HUES64 (cell line): ENCODE results near the gene ZNF436. TPM values are rescaled to one million over a fixed set of nuclear protein-coding genes. Genes with fewer than 3 reads are reported as not detected.
A peak's percentile ranks its signal among the peaks of the same experiment; 100 is the strongest.

Source experiments
- H3K27ac ChIP-seq: 2 replicates; pipeline ENCODE4 v1.7.0; 2013; ENCODE audit warnings: low read depth, low read length, inconsistent platforms
- H3K27me3 ChIP-seq: 2 replicates; pipeline ENCODE4 v1.6.1; 2013; ENCODE audit warnings: mild to moderate bottlenecking, low read length; ENCODE audit not compliant: insufficient read depth
- H3K36me3 ChIP-seq: 2 replicates; pipeline ENCODE4 v1.6.1; 2013; ENCODE audit warnings: mild to moderate bottlenecking, low read length; ENCODE audit not compliant: insufficient read depth
- H3K4me1 ChIP-seq: 2 replicates; pipeline ENCODE4 v1.6.1; 2013; ENCODE audit warnings: mild to moderate bottlenecking, low read length, moderate library complexity; ENCODE audit not compliant: insufficient read depth
- H3K4me3 ChIP-seq: 2 replicates; pipeline ENCODE4 v1.5.1; 2013; ENCODE audit warnings: mild to moderate bottlenecking, low read length, moderate library complexity
- H3K9ac ChIP-seq: 2 replicates; pipeline ENCODE4 v1.6.1; 2013; ENCODE audit warnings: mild to moderate bottlenecking, low read depth, low read length
- H3K9me3 ChIP-seq: 2 replicates; pipeline ENCODE4 v1.6.1; 2013; ENCODE audit warnings: low read depth, low read length; ENCODE audit not compliant: insufficient read depth
- WGBS: fragments of 150-250, 120-280 bp; methylation state at CpG from one replicate; pipeline ENCODE4 v1.1.7; 2013; ENCODE audit warnings: missing lambda C conversion rate; 5-methylcytosine and 5-hydroxymethylcytosine counted together
- polyA plus RNA-seq, 2 experiments: library from polyadenylated mRNA; stranded (reverse); fragments of 50-300 nt; gene quantifications; one replicate each; pipeline ENCODE4 v1.2.3, GENCODE V29; 2013

ZNF436 gene
- 1.9 TPM for polyA plus RNA-seq (2013, experiment 1 of 2)
- polyA plus RNA-seq (2013, experiment 2 of 2), result 3.0 TPM

DNA sequence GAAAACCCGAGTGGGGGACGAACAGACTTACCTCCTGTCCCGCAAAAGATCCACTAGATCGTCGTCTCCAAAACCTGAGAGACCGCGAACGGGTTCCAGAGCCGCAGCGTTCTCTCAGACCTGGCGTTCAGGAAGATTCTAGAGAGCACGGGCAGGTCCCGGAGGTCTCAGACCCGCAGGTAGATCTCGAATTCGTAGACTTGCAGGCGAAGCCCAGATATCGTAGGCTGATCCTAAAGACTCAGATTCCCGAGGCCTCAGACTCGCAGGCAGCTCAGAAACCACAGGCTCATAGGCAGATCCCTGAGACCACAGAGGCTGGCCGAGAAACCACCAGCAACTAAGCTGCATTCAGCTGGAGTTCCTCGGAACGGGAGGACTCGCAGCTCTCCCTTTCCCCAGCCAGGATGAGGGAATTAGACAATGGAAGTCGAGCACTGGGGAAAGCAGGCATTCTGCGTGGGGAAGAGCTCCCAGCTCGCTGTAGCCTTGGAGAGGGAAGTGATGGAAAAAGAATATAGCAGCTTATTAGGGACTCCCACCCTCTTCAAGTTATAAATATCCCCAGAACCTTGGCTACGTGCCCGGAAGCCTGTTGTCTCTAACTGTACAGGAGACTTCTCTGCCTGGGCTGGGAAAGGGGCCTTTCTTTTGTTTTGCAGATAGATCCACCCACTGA is at the start of gene ZNF436:
ZNF436 (minus strand) TSS at position 502 of the 679 bp plus-strand sequence. CDS start 1,831 bp downstream, outside the sequence.
- Histone ChIP-seq H3K4me1 (peaks cover 29% of the 10 kb centered on the region), H3K9me3 (peaks cover 6% of the 10 kb centered on the region; the same call in 1 of the 2 replicates), H3K27me3 (peaks cover 87% of the 10 kb centered on the region), H3K4me3 (peak within 1 kb of the TSS; percentile 91), H3K36me3 (peaks cover 2% of the 10 kb centered on the region; the same call in 1 of the 2 replicates), H3K27ac (peak within 1 kb of the TSS; percentile 90), H3K9ac (peak within 1 kb of the TSS; percentile 76)
- 6% methylated on average over 29 of the region's 29 CpGs for WGBS

GRCh38 chr1:23419180-23419579 is 49.5 kb upstream of the ZNF436 start:
- Histone ChIP-seq H3K36me3 (no peaks in the 10 kb centered on the region), H3K4me3 (no peak overlapping the region), H3K27me3 (peaks cover 100% of the 10 kb centered on the region), H3K9me3 (no peaks in the 10 kb centered on the region), H3K4me1 (no peaks in the 10 kb centered on the region), H3K27ac (no peak overlapping the region), H3K9ac (no peak overlapping the region)
- WGBS, result 10% methylated on average over 6 of the region's 6 CpGs

- peaks cover 94% of the 10 kb centered on the region for H3K27me3 ChIP-seq
- H3K9me3 ChIP-seq, result no peaks in the 10 kb centered on the region
- H3K9ac ChIP-seq, result no peak overlapping the region
- H3K4me3 ChIP-seq, result no peak overlapping the region
- H3K27ac ChIP-seq, result no peak overlapping the region
- WGBS, result 87% methylated on average over 3 of the region's 3 CpGs
- H3K36me3 ChIP-seq, result no peaks in the 10 kb centered on the region
- no peaks in the 10 kb centered on the region for H3K4me1 ChIP-seq
Observed at GRCh38 chr1:23417570-23417969, 47.9 kb upstream of the ZNF436 start.

- H3K27me3 ChIP-seq, result peaks cover 90% of the 10 kb centered on the region
- H3K4me3 ChIP-seq, result no peak overlapping the region
- no peak overlapping the region for H3K27ac ChIP-seq
- WGBS, result 76% methylated on average over 4 of the region's 4 CpGs
- no peaks in the 10 kb centered on the region for H3K36me3 ChIP-seq
- H3K9me3 ChIP-seq, result no peaks in the 10 kb centered on the region
- H3K9ac ChIP-seq, result no peak overlapping the region
- H3K4me1 ChIP-seq, result no peaks in the 10 kb centered on the region
Observed at GRCh38 chr1:23416964-23417363, 47.3 kb upstream of the ZNF436 start.

DNA sequence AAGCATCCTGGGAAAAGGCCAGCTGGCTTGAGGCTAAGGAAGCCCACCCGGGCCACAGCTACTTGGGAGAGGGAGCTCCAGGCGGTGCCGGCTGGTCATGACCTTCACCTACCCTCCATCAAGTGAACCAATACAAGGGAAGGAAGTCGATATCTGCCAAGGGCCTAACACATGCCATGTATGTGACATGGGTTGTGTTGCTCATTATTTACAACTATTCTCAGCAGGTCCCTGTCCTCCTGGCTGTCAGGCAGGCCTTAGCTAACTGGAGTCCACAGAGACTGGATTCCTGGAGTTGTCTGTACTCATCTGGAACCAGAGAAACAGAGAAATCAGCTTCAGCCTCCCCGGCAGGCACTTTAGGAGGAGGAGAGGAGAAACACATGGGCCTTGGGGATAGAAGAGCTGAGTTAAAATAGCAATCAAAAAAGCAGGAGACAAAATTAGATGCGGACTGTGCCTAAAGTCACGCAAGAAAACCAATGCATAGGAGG is 39.2 kb upstream of the ZNF436 start:
- H3K27me3 ChIP-seq, result peaks cover 90% of the 10 kb centered on the region
- no peak overlapping the region for H3K4me3 ChIP-seq
- no peaks in the 10 kb centered on the region for H3K9me3 ChIP-seq
- H3K9ac ChIP-seq, result no peak overlapping the region
- H3K36me3 ChIP-seq, result no peaks in the 10 kb centered on the region
- no peak overlapping the region for H3K27ac ChIP-seq
- WGBS, result 91% methylated on average over 6 of the region's 7 CpGs
- no peaks in the 10 kb centered on the region for H3K4me1 ChIP-seq

- H3K27me3 ChIP-seq, result peaks cover 96% of the 10 kb centered on the region
- WGBS, result 81% methylated on average over 8 of the region's 8 CpGs
- H3K4me1 ChIP-seq, result no peaks in the 10 kb centered on the region
- H3K4me3 ChIP-seq, result no peak overlapping the region
- no peaks in the 10 kb centered on the region for H3K36me3 ChIP-seq
- no peaks in the 10 kb centered on the region for H3K9me3 ChIP-seq
- no peak overlapping the region for H3K27ac ChIP-seq
- H3K9ac ChIP-seq, result no peak overlapping the region
Observed at GRCh38 chr1:23407016-23407630, 37.5 kb upstream of the ZNF436 start.

- peaks cover 98% of the 10 kb centered on the region for H3K27me3 ChIP-seq
Observed at GRCh38 chr1:23405946-23406345, 36.3 kb upstream of the ZNF436 start.

DNA sequence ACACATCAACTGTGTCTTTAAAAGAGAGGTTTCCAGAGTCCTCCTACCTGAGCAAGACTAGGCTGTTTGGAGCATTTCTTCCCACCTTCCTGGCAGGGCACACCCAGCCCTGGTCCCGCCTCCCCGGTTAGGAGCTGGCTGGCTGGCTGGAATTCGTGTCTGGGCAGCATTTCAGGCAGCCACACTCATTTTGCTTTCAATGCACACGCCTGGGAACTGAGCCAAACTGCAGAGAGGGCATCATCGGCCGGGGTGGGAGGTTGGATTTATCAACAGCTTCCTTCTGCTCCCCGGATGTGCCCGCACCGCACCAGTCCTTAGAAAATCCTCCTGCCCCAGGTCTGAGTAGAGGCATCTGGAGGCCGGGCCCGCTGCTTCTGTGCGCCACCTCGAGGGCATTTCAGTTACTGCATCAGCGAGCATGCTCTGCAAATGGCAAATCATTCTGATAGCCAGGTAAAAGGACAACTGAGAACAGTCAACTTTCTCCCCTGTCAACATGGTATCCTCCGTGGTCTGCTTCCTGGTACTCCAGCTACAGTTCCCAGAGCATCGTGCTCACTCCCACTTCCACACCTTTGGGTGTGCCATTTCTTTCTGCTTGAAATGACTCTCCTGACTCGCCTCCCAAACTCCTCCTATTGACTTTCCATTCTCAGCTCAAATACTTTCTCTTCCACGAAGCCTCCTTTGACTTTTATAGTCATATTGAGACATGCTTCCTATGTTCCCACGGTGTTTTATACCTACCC is 34.3 kb upstream of the ZNF436 start:
- Histone ChIP-seq H3K9me3 (no peaks in the 10 kb centered on the region), H3K27me3 (peaks cover 98% of the 10 kb centered on the region), H3K36me3 (no peaks in the 10 kb centered on the region), H3K4me3 (peak overlapping the region; percentile 38), H3K27ac (no peak overlapping the region), H3K9ac (0 out of 2 replicates have a peak overlapping the region, but pooled peaks have one; percentile 23), H3K4me1 (no peaks in the 10 kb centered on the region)
- 10% methylated on average over 19 of the region's 19 CpGs for WGBS

More at GRCh38 chr1:23405946-23406345, 36.3 kb upstream of the ZNF436 start:
- no peak overlapping the region for H3K4me3 ChIP-seq
- H3K36me3 ChIP-seq, result no peaks in the 10 kb centered on the region
- H3K9ac ChIP-seq, result no peak overlapping the region
- no peak overlapping the region for H3K27ac ChIP-seq
- no peaks in the 10 kb centered on the region for H3K9me3 ChIP-seq
- 85% methylated on average over 3 of the region's 3 CpGs for WGBS
- no peaks in the 10 kb centered on the region for H3K4me1 ChIP-seq

GRCh38 chr1:23403355-23403734 is 33.7 kb upstream of the ZNF436 start:
- no peaks in the 10 kb centered on the region for H3K36me3 ChIP-seq
- peaks cover 98% of the 10 kb centered on the region for H3K27me3 ChIP-seq
- H3K27ac ChIP-seq, result no peak overlapping the region
- H3K9ac ChIP-seq, result no peak overlapping the region
- no peaks in the 10 kb centered on the region for H3K9me3 ChIP-seq
- WGBS, result 59% methylated on average over 2 of the region's 4 CpGs
- H3K4me1 ChIP-seq, result no peaks in the 10 kb centered on the region
- no peak overlapping the region; the same call in 1 of the 2 replicates for H3K4me3 ChIP-seq

GRCh38 chr1:23403038-23403336 is 33.4 kb upstream of the ZNF436 start:
- whole genome bisulfite sequencing, result 43% methylated on average over 6 of the region's 6 CpGs

More at GRCh38 chr1:23403038-23403336, 33.4 kb upstream of the ZNF436 start:
- Histone ChIP-seq H3K9me3 (no peaks in the 10 kb centered on the region), H3K4me1 (no peaks in the 10 kb centered on the region), H3K4me3 (no peak overlapping the region), H3K36me3 (no peaks in the 10 kb centered on the region), H3K27me3 (peaks cover 98% of the 10 kb centered on the region), H3K9ac (no peak overlapping the region), H3K27ac (no peak overlapping the region)
